Measurements from ENCODE around the gene CCDC122.

DNA sequence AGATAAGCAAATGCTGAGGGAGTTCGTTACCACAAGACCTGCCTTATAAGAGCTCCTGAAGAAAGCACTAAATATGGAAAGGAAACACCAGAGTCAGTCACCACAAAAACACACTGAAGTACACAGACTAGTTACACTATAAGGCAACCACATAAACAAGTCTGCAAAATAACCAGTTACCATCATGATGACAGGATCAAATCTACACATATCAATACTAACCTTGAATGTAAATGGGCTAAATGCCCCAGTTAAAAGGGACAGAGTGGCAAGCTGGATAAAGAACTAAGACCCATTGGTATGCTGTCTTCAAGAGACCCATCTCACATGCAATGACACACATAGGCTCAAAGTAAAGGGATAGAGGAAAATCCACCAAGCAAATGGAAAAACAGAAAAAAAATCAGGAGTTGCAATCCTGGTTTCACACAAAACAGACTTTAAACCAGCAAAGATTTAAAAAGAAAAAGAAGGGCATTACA is 26.6 kb downstream of the CCDC122 start:
- no peak for TF ChIP-seq CTCF (conservative IDR thresholded peaks at IDR 0.05 in 1 of 2, IDR thresholded peaks at IDR 0.05 in 1 of 2; ENCODE audit: extremely low read depth in 1 of 2, insufficient read depth in 1 of 2, low read depth in 1 of 2, low read length in 2 of 2)
- TF ChIP-seq EZH2 (IDR thresholded peaks at IDR 0.05; ENCODE audit: borderline replicate concordance, low read length), result no peak
